Stimulated activated CD4-positive, alpha-beta T cell treated with anti-CD3 and anti-CD28 coated beads, Interleukin-2, amount 100 ng/mL, for 24 hours (primary cell): ENCODE results near the gene ALPG.
"Not testable (repeated sequence)": the region's sequence is repeated elsewhere in the genome, so short reads cannot be mapped to it uniquely, and the experiment has no call there.

Experiments
- DNase-seq, 2 donors: peaks; one replicate each; pipeline ENCODE4 v3.0.0-alpha.2; 2020

ALPG gene

DNA sequence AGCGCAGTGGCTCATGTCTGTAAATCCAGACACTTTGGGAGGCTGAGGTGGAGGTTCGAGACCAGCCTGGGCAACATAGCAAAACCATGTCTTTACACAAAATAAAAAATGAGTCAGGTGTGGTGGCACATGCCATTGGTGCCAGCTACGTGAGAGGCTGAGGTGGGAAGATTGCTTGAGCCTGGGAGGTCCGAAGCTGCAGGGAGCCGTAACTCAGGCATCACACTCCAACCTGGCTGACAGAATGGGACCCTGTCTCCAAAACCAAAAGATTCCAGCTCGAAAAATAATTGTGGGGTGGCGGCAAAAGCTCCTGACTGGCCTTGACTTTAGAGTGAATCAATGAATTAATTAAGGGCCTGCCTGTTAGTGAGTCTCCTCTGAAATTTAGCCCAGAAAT lies 29.3 kb upstream of the ALPG start:
- DNase-seq, result no peak

- DNase-seq, result no peak
Measured at GRCh38 chr2:232377841-232378734, 28.6 kb upstream of the ALPG start.

- DNase-seq, result not testable (repeated sequence)
Measured at GRCh38 chr2:232378735-232379151, 27.9 kb upstream of the ALPG start, which contains the start of gene ALPP. Gene ALPP (plus strand): TSS chr2:232378751. CDS start chr2:232378803, 52 bp downstream.

DNA sequence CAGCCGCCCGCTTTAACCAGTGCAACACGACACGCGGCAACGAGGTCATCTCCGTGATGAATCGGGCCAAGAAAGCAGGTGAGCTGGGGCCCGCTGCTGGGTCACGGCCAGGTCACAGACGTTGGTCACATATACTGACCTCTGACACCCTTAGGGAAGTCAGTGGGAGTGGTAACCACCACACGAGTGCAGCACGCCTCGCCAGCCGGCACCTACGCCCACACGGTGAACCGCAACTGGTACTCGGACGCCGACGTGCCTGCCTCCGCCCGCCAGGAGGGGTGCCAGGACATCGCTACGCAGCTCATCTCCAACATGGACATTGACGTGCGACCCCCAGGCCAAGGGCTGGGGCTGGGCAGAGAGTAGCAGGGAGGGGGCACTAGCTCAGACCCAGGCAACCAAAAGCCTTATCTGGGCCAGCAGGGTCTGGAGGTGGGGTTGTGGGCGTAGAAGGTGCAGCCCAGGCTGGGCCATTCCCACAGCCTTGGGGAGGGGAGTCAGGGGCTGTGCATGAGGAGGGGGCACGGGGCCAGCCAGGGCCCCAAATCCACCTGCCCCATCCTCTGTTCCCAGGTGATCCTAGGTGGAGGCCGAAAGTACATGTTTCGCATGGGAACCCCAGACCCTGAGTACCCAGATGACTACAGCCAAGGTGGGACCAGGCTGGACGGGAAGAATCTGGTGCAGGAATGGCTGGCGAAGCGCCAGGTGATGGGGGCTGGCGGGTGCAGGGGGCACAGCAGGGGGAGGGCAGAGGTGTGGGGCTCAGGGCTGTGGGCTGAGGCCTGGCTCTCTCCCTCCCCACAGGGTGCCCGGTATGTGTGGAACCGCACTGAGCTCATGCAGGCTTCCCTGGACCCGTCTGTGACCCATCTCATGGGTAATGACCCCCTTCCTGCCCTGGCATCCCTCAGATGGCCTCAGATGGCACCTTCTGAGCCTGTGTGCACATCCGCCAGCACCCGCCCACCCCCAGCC lies 26.7 kb upstream of the ALPG start:
- not testable (repeated sequence) for DNase-seq

DNA sequence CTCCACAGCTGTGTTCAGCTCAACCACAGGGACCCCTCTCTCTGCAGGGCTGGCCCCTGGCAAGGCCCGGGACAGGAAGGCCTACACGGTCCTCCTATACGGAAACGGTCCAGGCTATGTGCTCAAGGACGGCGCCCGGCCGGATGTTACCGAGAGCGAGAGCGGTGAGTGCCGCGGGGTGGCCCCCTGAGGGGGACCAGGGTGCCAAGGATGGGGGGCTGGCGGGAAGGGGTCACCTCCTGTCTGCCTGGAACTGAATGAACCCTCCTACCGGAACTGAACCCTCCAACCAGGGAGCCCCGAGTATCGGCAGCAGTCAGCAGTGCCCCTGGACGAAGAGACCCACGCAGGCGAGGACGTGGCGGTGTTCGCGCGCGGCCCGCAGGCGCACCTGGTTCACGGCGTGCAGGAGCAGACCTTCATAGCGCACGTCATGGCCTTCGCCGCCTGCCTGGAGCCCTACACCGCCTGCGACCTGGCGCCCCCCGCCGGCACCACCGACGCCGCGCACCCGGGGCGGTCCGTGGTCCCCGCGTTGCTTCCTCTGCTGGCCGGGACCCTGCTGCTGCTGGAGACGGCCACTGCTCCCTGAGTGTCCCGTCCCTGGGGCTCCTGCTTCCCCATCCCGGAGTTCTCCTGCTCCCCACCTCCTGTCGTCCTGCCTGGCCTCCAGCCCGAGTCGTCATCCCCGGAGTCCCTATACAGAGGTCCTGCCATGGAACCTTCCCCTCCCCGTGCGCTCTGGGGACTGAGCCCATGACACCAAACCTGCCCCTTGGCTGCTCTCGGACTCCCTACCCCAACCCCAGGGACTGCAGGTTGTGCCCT lies 25.2 kb upstream of the ALPG start:
- peak in 1 of 2 donors; percentile 34 for DNase-seq

DNA sequence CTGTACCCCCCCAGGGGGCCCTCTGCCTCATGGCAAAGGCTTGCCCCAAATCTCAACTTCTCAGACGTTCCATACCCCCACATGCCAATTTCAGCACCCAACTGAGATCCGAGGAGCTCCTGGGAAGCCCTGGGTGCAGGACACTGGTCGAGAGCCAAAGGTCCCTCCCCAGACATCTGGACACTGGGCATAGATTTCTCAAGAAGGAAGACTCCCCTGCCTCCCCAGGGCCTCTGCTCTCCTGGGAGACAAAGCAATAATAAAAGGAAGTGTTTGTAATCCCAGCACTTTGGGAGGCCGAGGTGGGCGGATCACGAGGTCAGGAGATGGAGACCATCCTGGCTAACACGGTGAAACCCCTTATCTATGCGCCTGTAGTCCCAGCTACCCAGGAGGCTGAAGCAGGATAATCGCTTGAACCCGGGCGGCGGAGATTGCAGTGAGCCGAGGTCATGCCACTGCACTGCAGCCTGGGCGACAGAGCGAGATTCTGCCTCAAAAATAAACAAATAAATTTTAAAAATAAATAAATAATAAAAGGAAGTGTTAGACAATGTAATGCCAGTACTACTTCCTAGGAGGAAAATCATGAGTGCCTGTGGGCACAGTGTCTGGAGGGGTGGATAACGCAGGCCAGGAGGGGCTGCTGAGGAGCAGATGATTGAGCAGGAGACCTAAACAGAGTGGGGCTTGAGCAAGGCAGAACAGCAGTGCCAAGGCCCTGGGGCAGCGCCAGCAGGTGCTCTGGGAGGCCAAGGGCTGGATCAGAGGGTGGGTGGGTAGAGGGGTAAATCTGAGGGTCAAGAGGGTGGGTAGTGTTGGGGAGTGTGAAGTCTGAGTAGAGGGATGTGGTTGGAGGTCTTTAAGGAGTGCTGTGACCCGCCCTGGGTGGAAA lies 24.1 kb upstream of the ALPG start:
- DNase-seq, result no peak

DNA sequence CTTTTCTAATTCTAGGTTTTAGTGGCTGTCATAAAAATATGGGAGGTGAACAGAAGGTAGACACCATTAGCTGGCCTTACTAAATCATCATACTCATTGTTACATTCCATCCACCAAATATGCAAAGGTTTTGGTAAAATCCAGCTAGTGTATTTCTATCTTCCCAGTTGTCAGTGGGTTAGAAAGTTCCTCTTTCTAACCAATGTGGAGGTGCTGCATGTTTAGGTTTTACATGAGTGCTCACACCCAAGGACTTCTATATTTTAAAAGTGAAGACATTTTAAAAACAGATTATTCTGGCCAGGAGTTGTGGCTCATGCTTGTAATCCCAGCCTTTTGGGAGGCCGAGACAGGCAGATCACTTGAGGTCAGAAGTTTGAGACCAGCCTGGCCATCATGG lies 22.2 kb upstream of the ALPG start:
- no peak for DNase-seq

GRCh38 chr2:232385058-232385457 lies 21.6 kb upstream of the ALPG start:
- not testable (repeated sequence) for DNase-seq

GRCh38 chr2:232385660-232386489 lies 20.8 kb upstream of the ALPG start:
- no peak for DNase-seq

DNA sequence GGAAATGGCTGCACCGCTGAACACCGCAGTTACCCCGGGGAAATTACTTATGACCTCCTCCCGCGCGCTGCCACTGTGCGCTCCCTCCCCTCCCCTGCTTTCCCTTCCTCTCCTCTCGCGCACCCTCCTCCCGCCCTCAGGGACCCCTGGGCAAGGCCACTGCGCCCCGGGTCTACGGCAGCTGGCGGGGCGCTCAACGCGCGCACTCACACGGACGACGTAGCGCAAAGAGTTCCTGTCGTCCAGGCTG lies 20.2 kb upstream of the ALPG start:
- no peak for DNase-seq

GRCh38 chr2:232386740-232387450 lies 19.7 kb upstream of the ALPG start:
- DNase-seq, result no peak

DNA sequence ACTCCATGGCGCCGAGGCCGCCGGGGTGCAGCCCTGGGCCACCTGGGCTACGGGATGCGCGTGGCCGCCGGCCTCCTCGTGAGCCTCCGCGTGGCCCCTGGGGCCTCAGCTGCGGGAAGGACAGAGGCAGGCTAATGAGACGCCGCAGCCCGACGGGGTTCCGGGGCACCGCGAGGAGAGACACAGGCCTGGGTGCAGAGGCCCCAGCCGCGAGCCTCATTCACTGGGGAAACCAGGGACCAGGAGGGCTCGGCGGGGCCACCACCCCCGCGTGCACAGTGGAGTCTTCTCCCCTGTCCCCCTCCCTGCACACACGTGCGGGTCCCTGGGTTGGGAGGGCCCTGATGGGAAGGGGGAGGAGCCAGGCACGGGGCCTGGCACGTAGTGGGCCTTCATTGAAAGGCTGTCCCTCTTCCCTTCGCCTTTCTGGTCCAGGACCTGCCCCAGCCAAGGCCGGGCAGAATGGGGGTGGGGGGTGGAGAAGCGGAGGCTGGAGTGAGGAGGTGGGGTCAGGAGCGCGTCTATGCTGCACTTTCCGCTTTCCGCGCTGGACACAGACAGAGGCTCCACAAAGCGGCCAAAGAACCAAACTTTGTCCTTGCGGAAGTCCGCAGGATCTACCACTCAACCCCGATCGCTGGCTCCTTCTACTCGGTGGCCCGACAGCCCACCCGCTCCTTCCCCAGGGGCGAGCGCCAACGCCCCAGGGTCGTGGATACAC lies 19.0 kb upstream of the ALPG start:
- no peak for DNase-seq

- DNase-seq, result no peak
Measured at GRCh38 chr2:232388324-232388891, 18.2 kb upstream of the ALPG start.

GRCh38 chr2:232389327-232389726 lies 17.3 kb upstream of the ALPG start:
- no peak for DNase-seq

DNA sequence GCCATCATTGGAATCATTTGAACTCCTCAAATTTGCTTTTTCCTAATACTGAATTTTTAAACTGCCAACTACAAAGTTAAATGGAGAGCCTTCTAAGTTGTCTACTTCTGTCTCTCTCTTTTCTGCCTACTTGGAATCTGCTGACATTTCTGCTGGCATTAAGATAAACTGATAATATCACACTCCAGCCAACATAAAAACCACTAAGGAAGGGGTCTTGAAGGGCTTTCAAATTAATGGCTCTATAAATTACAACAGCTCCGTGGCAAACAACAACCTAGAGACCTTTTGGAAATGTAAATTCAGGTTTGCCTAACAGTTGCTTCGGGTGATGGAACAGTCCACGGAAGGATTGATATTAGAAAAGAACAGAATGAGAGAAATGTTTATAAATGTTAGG lies 16.0 kb upstream of the ALPG start:
- no peak for DNase-seq

DNA sequence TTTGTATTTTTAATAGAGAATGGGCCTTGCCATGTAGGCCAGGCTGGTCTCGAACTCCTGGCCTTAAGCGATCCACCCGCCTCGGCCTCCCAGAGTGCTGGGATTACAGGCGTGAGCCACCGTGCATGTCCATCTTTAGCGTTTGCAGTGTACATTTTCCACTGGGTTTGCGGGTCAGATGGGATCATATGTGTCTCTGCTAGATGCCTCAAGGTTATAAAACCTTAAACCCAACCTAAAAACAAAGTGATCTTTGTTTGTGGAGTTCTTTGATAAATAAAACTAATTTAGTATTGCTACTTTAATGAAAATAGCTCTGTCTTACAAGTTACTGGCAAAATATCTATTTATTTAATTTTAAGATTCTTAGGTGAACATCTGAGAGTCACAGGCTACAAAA lies 13.1 kb upstream of the ALPG start:
- DNase-seq, result no peak

GRCh38 chr2:232394431-232394830 lies 12.2 kb upstream of the ALPG start:
- DNase-seq, result not testable (repeated sequence)

DNA sequence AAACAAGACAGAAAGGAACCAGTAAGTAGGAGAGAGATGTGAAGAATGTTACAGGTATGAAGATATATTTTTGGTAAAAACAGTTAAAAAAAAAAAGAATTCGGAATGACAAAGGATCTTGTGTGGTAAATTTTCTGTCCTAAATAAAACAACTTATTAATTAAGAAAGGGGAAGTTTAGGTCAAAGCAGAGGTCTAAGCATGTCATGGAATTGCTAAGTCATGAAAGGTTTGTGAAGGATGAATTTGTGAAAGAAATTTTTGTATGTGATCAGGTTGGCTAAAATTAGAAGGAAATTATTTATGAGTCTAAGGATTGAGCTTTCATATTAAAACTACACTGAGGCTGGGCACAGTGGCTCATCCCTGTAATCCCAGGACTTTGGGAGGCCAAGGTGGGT lies 11.1 kb upstream of the ALPG start:
- DNase-seq, result no peak

DNA sequence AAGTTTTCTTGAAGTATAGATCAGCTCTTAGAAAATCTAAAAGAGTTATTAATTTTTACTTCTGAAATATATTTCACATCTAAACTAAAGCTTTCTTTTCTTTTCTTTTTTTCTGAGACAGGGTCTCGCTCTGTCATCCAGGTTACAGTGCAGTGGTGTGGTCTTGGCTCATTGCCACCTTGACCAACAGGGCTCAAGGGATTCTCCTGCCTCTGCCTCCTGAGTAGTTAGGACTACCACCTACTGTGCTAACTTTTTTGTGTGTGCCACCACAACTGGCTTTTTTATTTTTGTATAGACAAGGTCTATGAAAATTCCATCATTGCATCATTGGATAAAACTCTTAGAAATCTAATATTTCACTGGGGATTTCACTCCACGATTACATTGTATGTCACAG lies 10.0 kb upstream of the ALPG start:
- no peak for DNase-seq
